Duodenal mucosa (tissue), 2 donors: ENCODE results near the gene DLG2.
"Not testable (repeated sequence)": the region's sequence is repeated elsewhere in the genome, so short reads cannot be mapped to it uniquely, and the experiment has no call there.

Source experiments
- H3K27ac ChIP-seq: one replicate; pipeline ENCODE4 v1.7.0; 2013; ENCODE audit warnings: low read depth, low read length
- H3K27me3 ChIP-seq, 2 donors: one replicate each; pipeline ENCODE4 v1.7.0; 2013; ENCODE audit warnings: low read length in 2 of 2, control low read depth in 1 of 2; ENCODE audit not compliant: insufficient read depth in 2 of 2, control insufficient read depth in 1 of 2
- H3K36me3 ChIP-seq, 2 donors: one replicate each; pipeline ENCODE4 v1.7.0; 2013; ENCODE audit warnings: low read length in 2 of 2, control low read depth in 1 of 2; ENCODE audit not compliant: insufficient read depth in 2 of 2, control insufficient read depth in 1 of 2
- H3K4me1 ChIP-seq, 2 donors: one replicate each; pipeline ENCODE4 v1.7.0; 2013; ENCODE audit warnings: low read length in 2 of 2, control low read depth in 1 of 2; ENCODE audit not compliant: insufficient read depth in 2 of 2, control insufficient read depth in 1 of 2
- H3K4me3 ChIP-seq, 2 donors: one replicate each; pipeline ENCODE4 v1.7.0; 2013; ENCODE audit warnings: low read length in 2 of 2, low read depth in 1 of 2
- H3K9ac ChIP-seq, 2 donors: one replicate each; pipeline ENCODE4 v1.7.0; 2013; ENCODE audit warnings: low read length in 2 of 2, low read depth in 1 of 2
- H3K9me3 ChIP-seq, 2 donors: one replicate each; pipeline ENCODE4 v1.7.0; 2013; ENCODE audit warnings: low read length in 2 of 2, control low read depth in 1 of 2; ENCODE audit not compliant: control insufficient read depth in 1 of 2

DLG2 gene

GRCh38 chr11:83454674-83455073 lies 2172.5 kb downstream of the DLG2 start:
- Histone ChIP-seq H3K27me3 (no peaks in the 10 kb centered on the region), H3K36me3 (no peaks in the 10 kb centered on the region), H3K27ac (no peak overlapping the region), H3K4me1 (no peaks in the 10 kb centered on the region), H3K9me3 (no peaks in the 10 kb centered on the region), H3K9ac (no peak overlapping the region), H3K4me3 (no peak overlapping the region)

DNA sequence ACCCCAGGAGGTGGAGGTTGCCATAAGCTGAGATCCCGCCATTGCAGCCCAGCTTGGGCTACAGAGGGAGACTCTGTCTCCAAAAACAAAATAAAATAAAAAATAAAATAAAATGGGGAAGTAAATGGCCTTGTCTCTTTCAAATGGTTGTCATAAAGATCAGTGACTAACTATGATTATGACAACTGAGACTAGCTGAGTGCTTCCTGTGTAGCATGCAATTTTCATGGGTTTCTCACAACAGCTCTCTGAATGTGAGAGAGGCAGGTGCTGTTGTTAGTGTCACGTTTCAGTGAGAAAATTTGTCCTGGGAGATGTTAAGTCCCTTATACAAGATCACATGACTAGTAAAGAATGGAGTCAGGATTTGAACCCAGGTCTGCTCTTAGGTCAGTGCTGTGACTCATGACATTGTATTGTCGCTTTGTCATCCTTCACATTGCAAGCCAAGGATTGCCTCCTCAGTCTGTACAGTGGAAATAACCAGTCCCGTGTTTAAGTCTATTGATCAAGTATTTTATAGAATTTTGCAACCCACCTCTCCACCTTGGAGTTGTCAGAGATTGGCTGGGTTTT lies 2177.7 kb downstream of the DLG2 start:
- Histone ChIP-seq H3K36me3 (no peaks in the 10 kb centered on the region), H3K4me1 (no peaks in the 10 kb centered on the region), H3K27ac (no peak overlapping the region), H3K9ac (no peak overlapping the region), H3K9me3 (no peaks in the 10 kb centered on the region), H3K4me3 (no peak overlapping the region), H3K27me3 (no peaks in the 10 kb centered on the region)

DNA sequence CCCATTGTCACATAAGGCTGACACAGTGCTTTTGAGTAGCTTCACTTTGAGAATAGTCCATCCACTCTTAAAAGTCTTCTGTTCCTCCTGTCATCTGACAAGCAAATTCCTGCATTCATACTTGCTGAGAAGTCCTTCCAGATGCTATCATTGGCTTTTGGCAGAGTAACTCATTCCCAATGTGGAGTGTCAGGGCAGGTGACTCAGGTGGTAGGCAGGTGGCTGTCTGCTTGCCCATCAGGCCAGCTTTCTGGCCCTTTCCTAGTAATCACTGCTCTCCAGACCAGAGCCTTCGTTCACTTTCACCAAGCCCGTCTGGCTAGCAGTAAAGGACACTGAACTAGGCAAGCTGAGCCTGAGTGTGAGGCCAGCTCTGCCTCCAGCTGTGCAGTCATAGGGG lies 2178.5 kb downstream of the DLG2 start:
- H3K4me1 ChIP-seq: no peaks in the 10 kb centered on the region
- no peak overlapping the region for H3K4me3 ChIP-seq
- no peak overlapping the region for H3K27ac ChIP-seq
- no peaks in the 10 kb centered on the region for H3K36me3 ChIP-seq
- H3K9ac ChIP-seq: no peak overlapping the region
- no peaks in the 10 kb centered on the region for H3K9me3 ChIP-seq
- no peaks in the 10 kb centered on the region for H3K27me3 ChIP-seq

DNA sequence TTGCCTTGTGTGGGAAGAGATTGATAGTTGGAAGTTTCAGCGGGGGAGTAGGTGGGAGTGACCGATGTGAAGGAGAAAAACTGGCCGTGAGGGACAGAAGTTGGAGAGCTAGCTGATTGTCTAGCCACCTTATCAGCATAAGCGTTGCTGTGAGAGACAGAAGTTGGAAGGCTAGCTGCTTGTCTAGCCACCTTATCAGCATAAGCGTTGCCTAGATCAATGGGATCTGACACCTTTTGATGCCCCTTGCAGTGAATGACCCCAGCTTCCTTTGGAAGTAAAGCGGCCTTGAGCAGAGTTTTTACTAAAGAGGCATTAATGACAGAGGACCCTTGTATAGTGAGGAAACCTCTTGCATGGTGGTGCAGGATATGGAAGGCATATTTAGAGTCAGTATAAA lies 2183.3 kb downstream of the DLG2 start:
- not testable (repeated sequence) for H3K9ac ChIP-seq

DNA sequence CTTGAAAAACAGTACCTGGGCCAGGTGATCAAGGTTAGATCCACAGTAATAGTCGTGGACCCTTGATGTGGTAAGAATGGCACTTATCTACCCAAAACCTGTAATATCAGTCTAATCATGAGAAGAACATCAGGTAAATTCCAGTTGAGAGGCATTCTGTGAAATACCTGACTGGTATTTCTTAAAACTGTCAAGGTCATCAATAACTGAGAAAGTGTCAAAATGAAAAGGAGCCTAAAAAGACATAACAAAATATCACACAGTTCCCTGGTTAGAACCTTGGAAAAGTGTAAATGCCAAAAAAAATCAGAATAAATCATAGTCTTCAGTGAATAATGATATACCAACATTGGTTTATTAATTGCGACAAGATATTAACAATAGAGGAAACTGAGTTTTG lies 2185.5 kb downstream of the DLG2 start:
- Histone ChIP-seq H3K9me3 (no peaks in the 10 kb centered on the region), H3K27ac (no peak overlapping the region), H3K4me3 (no peak overlapping the region), H3K9ac (no peak overlapping the region), H3K4me1 (no peaks in the 10 kb centered on the region), H3K36me3 (no peaks in the 10 kb centered on the region), H3K27me3 (no peaks in the 10 kb centered on the region)

More for the DNA sequence above, 2183.3 kb downstream of the DLG2 start:
- not testable (repeated sequence) for H3K36me3 ChIP-seq, H3K27ac ChIP-seq, H3K9me3 ChIP-seq, H3K4me1 ChIP-seq, H3K4me3 ChIP-seq, H3K27me3 ChIP-seq

DNA sequence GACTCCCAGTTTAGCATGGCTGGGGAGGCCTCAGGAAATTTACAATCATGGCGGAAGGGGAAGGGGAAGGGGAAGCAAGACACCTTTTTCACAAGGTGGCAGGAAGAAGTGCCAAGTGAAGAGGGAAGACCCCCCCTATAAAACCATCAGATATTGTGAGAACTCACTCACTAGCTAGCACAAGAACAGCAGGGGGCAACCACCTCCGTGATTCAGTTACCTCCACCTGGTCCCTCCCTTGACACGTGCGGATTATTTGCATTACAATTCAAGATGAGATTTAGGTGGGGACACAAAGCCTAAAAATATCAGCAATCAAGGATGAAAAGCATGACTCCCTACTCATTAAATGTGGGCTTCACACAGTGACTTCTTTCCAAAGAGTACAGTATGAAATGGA lies 2186.0 kb downstream of the DLG2 start:
- Histone ChIP-seq H3K9ac (no peak overlapping the region), H3K4me1 (no peaks in the 10 kb centered on the region), H3K27me3 (no peaks in the 10 kb centered on the region), H3K4me3 (no peak overlapping the region), H3K27ac (no peak overlapping the region), H3K36me3 (no peaks in the 10 kb centered on the region), H3K9me3 (no peaks in the 10 kb centered on the region)

DNA sequence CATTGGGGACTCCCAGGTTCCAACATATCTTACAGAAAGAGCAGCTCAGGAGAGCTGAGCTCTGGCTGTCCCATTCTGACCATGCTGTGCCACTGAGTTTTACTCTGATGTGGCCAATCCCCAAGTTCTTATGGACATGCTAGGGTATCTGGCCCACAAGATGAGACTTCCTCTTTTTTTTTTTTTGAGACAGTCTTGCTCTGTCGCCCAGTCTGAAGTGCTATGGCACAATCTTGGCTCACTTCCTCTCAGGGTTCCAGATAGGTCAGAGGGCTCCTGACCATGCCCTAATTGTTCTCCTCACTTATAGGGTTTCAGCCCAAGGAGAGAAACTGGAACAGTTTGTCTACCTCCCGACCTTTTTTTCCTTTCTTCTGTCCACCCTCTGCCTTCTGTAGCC lies 2188.7 kb downstream of the DLG2 start:
- Histone ChIP-seq H3K4me3 (no peak overlapping the region), H3K4me1 (no peaks in the 10 kb centered on the region), H3K9ac (no peak overlapping the region), H3K9me3 (no peaks in the 10 kb centered on the region), H3K27me3 (no peaks in the 10 kb centered on the region), H3K27ac (no peak overlapping the region), H3K36me3 (no peaks in the 10 kb centered on the region)

DNA sequence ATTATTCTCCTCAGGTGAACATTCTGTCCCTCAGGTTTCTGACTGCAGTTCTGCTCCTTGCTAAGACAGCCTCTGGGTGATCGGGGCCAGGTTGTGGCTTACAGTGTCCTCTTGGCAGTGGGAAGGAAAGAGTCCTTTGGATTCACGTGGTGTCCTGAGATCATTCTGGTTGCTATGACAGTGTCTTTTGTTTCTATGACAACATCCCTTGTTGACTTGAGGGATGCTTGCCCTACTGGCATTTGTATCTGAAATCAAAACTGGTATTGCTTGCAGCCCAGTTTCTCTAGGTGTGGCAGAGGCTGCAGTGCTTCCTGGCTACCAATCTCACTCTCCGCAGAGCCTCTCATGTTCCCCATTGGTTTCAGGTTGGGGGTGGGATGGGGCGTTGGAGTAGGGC lies 2189.2 kb downstream of the DLG2 start:
- H3K27ac ChIP-seq: no peak overlapping the region
- H3K4me1 ChIP-seq: no peaks in the 10 kb centered on the region
- H3K27me3 ChIP-seq: no peaks in the 10 kb centered on the region

DNA sequence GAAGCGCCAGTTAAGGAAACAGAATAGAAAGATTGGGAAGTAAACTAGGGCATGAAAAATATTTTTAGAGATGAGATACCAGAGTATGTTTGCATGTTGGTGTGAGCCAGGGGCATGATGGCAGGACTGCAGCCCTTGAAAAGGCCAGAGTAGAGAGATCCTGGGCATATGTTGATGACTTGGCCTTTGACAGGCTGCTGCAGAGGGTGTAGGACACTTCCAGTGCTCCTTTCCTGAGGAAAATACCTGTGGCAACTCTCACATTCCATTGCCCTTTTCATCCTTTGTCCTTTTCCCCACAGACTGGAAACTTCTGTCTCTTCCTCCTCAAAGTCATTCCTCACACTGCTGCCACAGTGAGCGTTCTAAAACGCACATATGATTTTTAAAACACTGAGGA lies 2190.3 kb downstream of the DLG2 start:
- Histone ChIP-seq H3K4me1 (no peaks in the 10 kb centered on the region), H3K9me3 (no peaks in the 10 kb centered on the region), H3K27ac (no peak overlapping the region), H3K9ac (no peak overlapping the region), H3K4me3 (no peak overlapping the region), H3K27me3 (no peaks in the 10 kb centered on the region), H3K36me3 (no peaks in the 10 kb centered on the region)

More for the DNA sequence above, 2189.2 kb downstream of the DLG2 start:
- Histone ChIP-seq H3K9me3 (no peaks in the 10 kb centered on the region), H3K9ac (no peak overlapping the region), H3K36me3 (no peaks in the 10 kb centered on the region), H3K4me3 (no peak overlapping the region)

GRCh38 chr11:83434812-83435211 lies 2192.3 kb downstream of the DLG2 start:
- H3K4me3 ChIP-seq, H3K27me3 ChIP-seq, H3K36me3 ChIP-seq, H3K9me3 ChIP-seq, H3K27ac ChIP-seq, H3K4me1 ChIP-seq, H3K9ac ChIP-seq: not testable (repeated sequence)

- no peaks in the 10 kb centered on the region for H3K4me1 ChIP-seq
Observed at GRCh38 chr11:83427943-83428342, 2199.2 kb downstream of the DLG2 start.

More at GRCh38 chr11:83427943-83428342, 2199.2 kb downstream of the DLG2 start:
- no peak overlapping the region for H3K27ac ChIP-seq
- no peak overlapping the region for H3K4me3 ChIP-seq
- H3K9me3 ChIP-seq: no peaks in the 10 kb centered on the region
- no peak overlapping the region for H3K9ac ChIP-seq
- H3K27me3 ChIP-seq: no peaks in the 10 kb centered on the region
- H3K36me3 ChIP-seq: no peaks in the 10 kb centered on the region
